Measurements from ENCODE around the gene WIPF2.

GRCh38 chr17:40188694-40189093 is 30.4 kb upstream of the WIPF2 start:
- TF ChIP-seq REST (IDR thresholded peaks at IDR 0.05; ENCODE audit: insufficient read depth in 1 of 2, low read depth in 2 of 2, low read length in 2 of 2) (no peak), POLR2AphosphoS5 (IDR thresholded peaks at IDR 0.05; ENCODE audit: low read depth, low read length) (no peak), SIN3A (IDR thresholded peaks at IDR 0.05; ENCODE audit: borderline replicate concordance, insufficient read depth, low read length) (no peak), TAF1 (IDR thresholded peaks at IDR 0.05; ENCODE audit: borderline replicate concordance, insufficient read depth, low read length) (no peak), FOXP2 (optimal IDR thresholded peaks at IDR 0.05; ENCODE audit: borderline replicate concordance, extremely low read depth, extremely low read length, insufficient read depth) (no peak)

Data from PFSK-1 (cell line).